A549 treated with ZK216348 at 1 μM for 4 hours (cell line): ENCODE measurements around the gene TTC32. TPM values are rescaled to one million over a fixed set of nuclear protein-coding genes. Genes with fewer than 3 reads are reported as not detected.

ENCODE experiments used
- total RNA-seq: library from RNA; stranded (reverse); fragments of 200-300 nt; extraction: Qiagen RNA extraction; gene quantifications from 5 replicates; pipeline ENCODE4 v1.2.3, GENCODE V29; 2022; ENCODE audit warnings: low read depth

Gene TTC32
- total RNA-seq: 10.7 to 18.3 TPM (median 12.3 TPM) in 5 replicates

DNA sequence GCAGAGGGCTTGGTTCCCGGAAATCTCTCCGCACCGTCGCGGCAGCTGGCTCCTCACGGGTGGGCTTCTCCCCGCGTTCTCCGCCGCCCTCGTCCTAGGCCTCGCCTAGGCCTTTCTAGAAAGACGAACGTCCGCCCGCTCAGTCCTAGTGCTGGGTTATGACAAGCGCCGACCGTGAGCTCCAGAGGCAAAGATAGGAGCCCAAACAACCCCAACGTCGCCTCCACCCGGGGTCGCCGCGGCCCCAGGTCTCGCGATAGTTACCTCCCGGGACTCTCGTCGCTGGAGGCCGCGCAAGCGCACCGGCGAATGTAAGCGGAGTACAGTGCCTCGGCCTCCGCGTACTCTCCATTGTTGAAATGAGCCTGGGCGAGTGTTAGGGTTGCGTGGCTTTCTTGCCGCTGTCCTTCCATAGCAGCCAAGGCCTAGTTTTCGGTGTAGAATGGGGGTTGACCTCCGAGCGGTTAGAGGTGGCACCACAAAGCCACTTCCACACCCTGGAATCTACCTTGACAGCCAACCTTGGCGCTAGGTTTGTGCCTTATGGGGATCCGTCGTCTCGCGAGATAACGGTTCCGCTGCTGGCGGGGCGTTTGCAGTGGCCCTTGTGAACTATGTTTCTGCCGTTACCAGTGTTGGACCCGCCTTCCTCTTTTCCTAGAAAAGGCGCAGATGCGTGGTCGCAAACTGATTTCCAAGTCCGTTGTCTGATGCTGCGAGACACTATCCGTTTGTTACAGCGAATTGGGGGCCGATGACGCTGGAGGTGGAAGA, at the start of gene TTC32:
TTC32 (minus strand) TSS at position 542 of the 774 bp plus-strand sequence; CDS start at position 413, 129 bp downstream.

Other genes starting within 250 kb of the TTC32 start
- 12.3 to 18.3 TPM (median 15.8 TPM) in 5 replicates for gene WDR35, start 88.1 kb upstream of the TTC32 start, total RNA-seq
- gene MATN3, start 110.7 kb upstream of the TTC32 start, total RNA-seq: 9.8 to 16.8 TPM (median 14.4 TPM) in 5 replicates
- 196 to 296 TPM (median 280 TPM) in 5 replicates for gene LAPTM4A, start 149.6 kb upstream of the TTC32 start, total RNA-seq